ENCODE data around the gene LIMA1. TPM values are rescaled to one million over a fixed set of nuclear protein-coding genes. Genes with fewer than 3 reads are reported as not detected.

LIMA1 gene
- total and polyA plus RNA-seq, 9 of the 15 experiments (the other 6 are each of a cell fraction or from before 2014, with no cell fraction given), result 20.2 to 37.8 (median 27.3) TPM

- POLR2A ChIA-PET, result no interaction called here
- in situ Hi-C loops (cut with MboI) (no loop called here), intact Hi-C loops (cut with micrococcal nuclease) (no loop called here)
- no peaks in the 10 kb centered on the region for H3K9me3 ChIP-seq (replicated peaks; ENCODE audit: control insufficient read depth, insufficient read depth, low read depth, low read length)
- no peaks in the 10 kb centered on the region for H3K79me2 ChIP-seq (ENCODE audit: control insufficient read depth, insufficient read depth, low read length)
- 61% methylated on average over 3 of the region's 3 CpGs for WGBS (ENCODE audit: insufficient coverage, low coverage, missing lambda C conversion rate)
- H3K27me3 ChIP-seq (ENCODE audit: control insufficient read depth in 2 of 2, insufficient read depth in 2 of 2, low read length in 2 of 2), result no peaks in the 10 kb centered on the region
- H3K4me2 ChIP-seq (ENCODE audit: insufficient read depth, low read length), result no peak overlapping the region
- no peak for TF ChIP-seq COPS2 (conservative IDR thresholded peaks at IDR 0.05)
- TF ChIP-seq FOXA3 (CRISPR knock-in tag; conservative IDR thresholded peaks at IDR 0.05 in 1 of 2, IDR thresholded peaks at IDR 0.05 in 1 of 2), result no peak
- CTCF ChIA-PET (ENCODE audit: low intra/inter-chr PET ratio), result no interaction called here
- H3K27ac ChIP-seq (ENCODE audit: extremely low read depth, low read depth, low read length), result no peak overlapping the region
- BruUV-seq (replicated peaks), result no TSS peak
- no peaks in the 10 kb centered on the region for H3K4me1 ChIP-seq (replicated peaks in 1 of 2; ENCODE audit: control insufficient read depth in 2 of 2, insufficient read depth in 2 of 2, low read length in 2 of 2)
- H3K36me3 ChIP-seq (ENCODE audit: control insufficient read depth, insufficient read depth, low read length), result no peaks in the 10 kb centered on the region
- H3K4me3 ChIP-seq, result no peak overlapping the region
- DNase-seq (ENCODE audit: extremely low read depth in 1 of 4, low spot score in 3 of 4) (no peak), FAIRE-seq (no peak), ATAC-seq (no peak)
- no peaks in the 10 kb centered on the region for H3K9me1 ChIP-seq (ENCODE audit: control insufficient read depth, insufficient read depth, low read length)
- no peaks in the 10 kb centered on the region for H4K20me1 ChIP-seq (replicated peaks; ENCODE audit: control insufficient read depth, insufficient read depth, low read length)
- no peak overlapping the region for H3K9ac ChIP-seq (ENCODE audit: insufficient read depth in 1 of 2, low read depth in 2 of 2, low read length in 2 of 2)
- no peak overlapping the region for H2AFZ ChIP-seq (ENCODE audit: low read depth, low read length)
Observed at GRCh38 chr12:50322206-50322605, 38.9 kb upstream of the LIMA1 start.

GRCh38 chr12:50317203-50317602 is 33.9 kb upstream of the LIMA1 start:
- WGBS (ENCODE audit: insufficient coverage, low coverage, missing lambda C conversion rate), result 22% methylated on average over 1 of the region's 1 CpG
- BruUV-seq (replicated peaks), result no TSS peak
- TF ChIP-seq LARP7 (IDR thresholded peaks at IDR 0.05), result no peak
- peak in 1 of 2 experiments; percentile 55; a peak in 2 of 4 replicates for TF ChIP-seq RAD21 (CRISPR knock-in tag; conservative IDR thresholded peaks at IDR 0.05 in 1 of 2, IDR thresholded peaks at IDR 0.05 in 1 of 2)
- no peak for TF ChIP-seq ZFP30 (CRISPR knock-in tag; IDR thresholded peaks at IDR 0.05; ENCODE audit: borderline replicate concordance)
- no peak for TF ChIP-seq HMG20A (CRISPR knock-in tag; conservative IDR thresholded peaks at IDR 0.05)
- peak in 2 of 3 experiments; percentile 20 to 46; a peak in 2 of 6 replicates for TF ChIP-seq CTCF (IDR thresholded peaks at IDR 0.05 in 2 of 3, conservative IDR thresholded peaks at IDR 0.05 in 1 of 3; ENCODE audit: insufficient read depth in 2 of 3, low read depth in 1 of 3, low read length in 3 of 3)
- no peak for TF ChIP-seq HMBOX1 (IDR thresholded peaks at IDR 0.05)

More at GRCh38 chr12:50317203-50317602, 33.9 kb upstream of the LIMA1 start:
- Histone ChIP-seq H3K4me2 (ENCODE audit: insufficient read depth, low read length) (no peak overlapping the region), H3K4me1 (replicated peaks in 1 of 2; ENCODE audit: control insufficient read depth in 2 of 2, insufficient read depth in 2 of 2, low read length in 2 of 2) (peaks cover 0 to 4% of the 10 kb centered on the region in 2 experiments; a peak in 1 of 5 replicates), H3K79me2 (ENCODE audit: control insufficient read depth, insufficient read depth, low read length) (no peaks in the 10 kb centered on the region), H3K27ac (ENCODE audit: extremely low read depth, low read depth, low read length) (no peak overlapping the region), H4K20me1 (replicated peaks; ENCODE audit: control insufficient read depth, insufficient read depth, low read length) (no peaks in the 10 kb centered on the region), H3K36me3 (ENCODE audit: control insufficient read depth, insufficient read depth, low read length) (no peaks in the 10 kb centered on the region), H3K9me1 (ENCODE audit: control insufficient read depth, insufficient read depth, low read length) (no peaks in the 10 kb centered on the region), H3K4me3 (no peak overlapping the region), H3K27me3 (ENCODE audit: control insufficient read depth in 2 of 2, insufficient read depth in 2 of 2, low read length in 2 of 2) (no peaks in the 10 kb centered on the region), H2AFZ (ENCODE audit: low read depth, low read length) (no peak overlapping the region), H3K9ac (ENCODE audit: insufficient read depth in 1 of 2, low read depth in 2 of 2, low read length in 2 of 2) (no peak overlapping the region), H3K9me3 (replicated peaks; ENCODE audit: control insufficient read depth, insufficient read depth, low read depth, low read length) (no peaks in the 10 kb centered on the region)
- ChIA-PET CTCF (ENCODE audit: low intra/inter-chr PET ratio) (interaction anchor here (0.9 kb wide), 1 partner anchor 134 kb away, joined by 4 read pairs; no protein-coding TSS in a partner anchor), POLR2A (interaction anchor here (1.5 kb wide), 1 partner anchor 133 kb away, joined by 3 read pairs; no protein-coding TSS in a partner anchor)
- in situ Hi-C loops (cut with MboI) (no loop called here), intact Hi-C loops (cut with micrococcal nuclease) (no loop called here)
- DNase-seq (ENCODE audit: extremely low read depth in 1 of 4, low spot score in 3 of 4), result no peak
- peak; percentile 52 for FAIRE-seq
- peak; percentile 42; the same call in 1 of the 3 replicates for ATAC-seq
